Activated CD8-positive, alpha-beta T cell treated with anti-CD3 and anti-CD28 coated beads, Interleukin-2, amount 10 ng/mL, durations not matched to agents 7 days and 5 days (primary cell): ENCODE results near the gene VCL. TPM values are rescaled to one million over a fixed set of nuclear protein-coding genes. Genes with fewer than 3 reads are reported as not detected.

Source experiments
- ATAC-seq: fragments of 150-1000 bp; cut with Tn5 transposase; one replicate; pipeline ENCODE4 v1.10.0; 2021; ENCODE audit warnings: moderate library complexity
- CTCF ChIA-PET: fragments of 350-600 bp; sonication (Branson Sonifier 250); formaldehyde crosslinking; loops from one replicate; lab custom pipeline; 2021; ENCODE audit warnings: antibody characterized with exemption; lab: Charles Lee
- POLR2A ChIA-PET: fragments of 350-600 bp; sonication (Branson Sonifier 250); formaldehyde crosslinking; loops from one replicate; lab custom pipeline; 2021; ENCODE audit warnings: antibody characterized with exemption; lab: Charles Lee
- DNase-seq: peaks from one replicate; pipeline ENCODE4 v3.0.0-alpha.2; 2020
- H3K27ac Mint-ChIP-seq: one replicate; pipeline ENCODE4 v1.8.0; 2021; ENCODE audit warnings: mild to moderate bottlenecking, mixed read lengths
- H3K27me3 Mint-ChIP-seq: one replicate; pipeline ENCODE4 v1.8.0; 2021; ENCODE audit warnings: low read depth, mixed read lengths
- H3K36me3 Mint-ChIP-seq: one replicate; pipeline ENCODE4 v1.8.0; 2021; ENCODE audit warnings: low read depth, mixed read lengths
- H3K4me1 Mint-ChIP-seq: one replicate; pipeline ENCODE4 v1.8.0; 2021; ENCODE audit warnings: low read depth, mixed read lengths
- H3K4me3 Mint-ChIP-seq: one replicate; pipeline ENCODE4 v1.8.0; 2021; ENCODE audit warnings: mild to moderate bottlenecking, mixed read lengths
- H3K9me3 Mint-ChIP-seq: one replicate; pipeline ENCODE4 v1.8.0; 2022; ENCODE audit warnings: mixed read lengths; ENCODE audit not compliant: insufficient read depth
- total RNA-seq, 2 experiments: library from RNA; stranded (reverse); gene quantifications; one replicate each; pipeline ENCODE4 v1.2.3, GENCODE V29; 2021

Gene VCL
- total RNA-seq, 2 experiments from 2014 or later: 31.2 to 33.2 TPM

DNA sequence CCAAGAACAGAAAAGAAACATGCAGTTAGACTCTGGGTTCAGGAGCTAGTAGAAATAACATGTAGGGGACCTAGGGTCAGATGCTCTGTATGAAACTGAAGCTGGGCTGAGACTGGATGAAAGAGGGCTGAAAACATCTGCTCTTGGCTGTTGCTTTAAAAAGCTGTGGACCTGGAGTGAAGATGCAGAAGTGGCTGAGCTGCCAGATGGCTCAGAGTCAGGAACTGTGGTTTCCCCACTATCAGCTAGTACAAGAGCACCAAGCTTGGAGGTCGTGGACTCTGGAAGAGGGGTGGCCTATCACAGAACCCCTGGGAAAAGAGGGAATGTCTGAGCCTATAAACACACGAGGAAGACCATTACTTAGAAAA is 159.0 kb downstream of the VCL start:
- Mint-ChIP-seq H3K9me3 (no peaks in the 10 kb centered on the region), H3K4me1 (peaks cover 20% of the 10 kb centered on the region), H3K27ac (no peak overlapping the region), H3K4me3 (no peak overlapping the region), H3K36me3 (no peaks in the 10 kb centered on the region), H3K27me3 (no peaks in the 10 kb centered on the region)
- no peak for DNase-seq
- ATAC-seq: no peak
- ChIA-PET POLR2A (interaction anchor here (1.1 kb wide), 1 partner anchor 20 kb away, joined by 3 read pairs; no protein-coding TSS in a partner anchor), CTCF (interaction anchor here (1.2 to 2.7 kb wide), 3 partner anchors 11 to 88 kb away, joined by 3 to 11 read pairs (median 4); no protein-coding TSS in a partner anchor)

DNA sequence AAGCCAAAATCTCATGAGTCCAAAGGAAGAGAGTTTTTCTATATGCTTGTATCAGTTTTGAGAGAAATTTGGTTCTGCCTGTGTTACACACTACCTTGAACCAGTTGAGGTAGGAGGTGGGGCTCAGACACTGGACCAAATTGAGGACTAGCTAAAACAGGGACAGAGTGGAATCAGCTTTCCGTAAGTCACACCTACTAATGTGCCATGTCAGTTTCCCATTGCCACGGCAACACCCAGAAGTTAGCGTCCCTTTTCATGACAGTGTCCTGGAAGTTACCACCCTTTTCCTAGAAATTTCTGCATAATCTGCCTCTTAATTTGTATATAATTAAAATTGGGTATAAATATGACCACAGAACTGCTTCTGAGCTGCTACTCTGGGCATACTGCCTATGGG is 162.1 kb downstream of the VCL start:
- DNase-seq (no peak), ATAC-seq (no peak)
- POLR2A ChIA-PET: no interaction called here
- Mint-ChIP-seq H3K9me3 (no peaks in the 10 kb centered on the region), H3K36me3 (peaks cover 2% of the 10 kb centered on the region), H3K27me3 (no peaks in the 10 kb centered on the region), H3K27ac (no peak overlapping the region), H3K4me3 (no peak overlapping the region), H3K4me1 (peaks cover 17% of the 10 kb centered on the region)
- CTCF ChIA-PET: no interaction called here

DNA sequence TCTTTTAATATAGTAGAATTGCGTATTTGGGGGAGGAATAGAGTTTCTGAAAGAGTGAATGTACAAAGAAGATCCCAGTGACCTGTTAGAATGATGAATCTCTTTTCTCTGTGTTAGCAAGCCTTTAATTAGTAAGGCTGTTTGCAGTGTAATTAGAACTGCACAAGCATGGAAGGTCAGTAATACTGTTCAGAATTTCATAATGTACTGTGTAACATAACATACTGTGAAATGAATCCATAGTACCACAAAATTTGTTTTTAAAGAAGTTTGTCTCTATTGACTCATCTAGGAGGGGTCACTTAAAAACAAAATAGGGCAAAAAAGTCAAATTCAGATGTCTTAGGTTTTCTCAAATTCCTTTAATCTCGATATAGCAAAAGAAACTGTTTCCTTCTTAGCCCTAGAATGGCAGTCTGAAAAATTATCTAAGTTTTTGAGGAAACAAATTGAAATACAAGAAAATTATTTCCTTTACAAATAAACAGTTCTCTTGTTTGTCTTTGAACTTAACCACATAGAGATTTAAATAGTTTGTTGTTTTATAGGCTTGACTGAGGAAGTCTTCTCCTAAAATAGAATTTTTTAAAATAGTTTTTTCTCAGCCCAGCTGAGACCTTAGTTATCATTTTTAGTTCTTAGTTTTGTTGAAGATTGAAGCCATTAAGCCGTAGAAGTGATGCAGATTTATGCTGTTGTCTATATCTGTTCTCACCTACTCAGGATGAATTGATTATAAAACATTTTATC is 165.6 kb downstream of the VCL start:
- Mint-ChIP-seq H3K4me1 (peaks cover 20% of the 10 kb centered on the region), H3K36me3 (peaks cover 2% of the 10 kb centered on the region), H3K4me3 (no peak overlapping the region), H3K27ac (no peak overlapping the region), H3K9me3 (no peaks in the 10 kb centered on the region), H3K27me3 (no peaks in the 10 kb centered on the region)
- ChIA-PET POLR2A (no interaction called here), CTCF (interaction anchor here (0.6 to 1.1 kb wide), 2 partner anchors 13 to 663 kb away, joined by 3 to 7 read pairs; partner anchors contain the start of genes ADK and AP3M1)
- DNase-seq (no peak), ATAC-seq (no peak)

DNA sequence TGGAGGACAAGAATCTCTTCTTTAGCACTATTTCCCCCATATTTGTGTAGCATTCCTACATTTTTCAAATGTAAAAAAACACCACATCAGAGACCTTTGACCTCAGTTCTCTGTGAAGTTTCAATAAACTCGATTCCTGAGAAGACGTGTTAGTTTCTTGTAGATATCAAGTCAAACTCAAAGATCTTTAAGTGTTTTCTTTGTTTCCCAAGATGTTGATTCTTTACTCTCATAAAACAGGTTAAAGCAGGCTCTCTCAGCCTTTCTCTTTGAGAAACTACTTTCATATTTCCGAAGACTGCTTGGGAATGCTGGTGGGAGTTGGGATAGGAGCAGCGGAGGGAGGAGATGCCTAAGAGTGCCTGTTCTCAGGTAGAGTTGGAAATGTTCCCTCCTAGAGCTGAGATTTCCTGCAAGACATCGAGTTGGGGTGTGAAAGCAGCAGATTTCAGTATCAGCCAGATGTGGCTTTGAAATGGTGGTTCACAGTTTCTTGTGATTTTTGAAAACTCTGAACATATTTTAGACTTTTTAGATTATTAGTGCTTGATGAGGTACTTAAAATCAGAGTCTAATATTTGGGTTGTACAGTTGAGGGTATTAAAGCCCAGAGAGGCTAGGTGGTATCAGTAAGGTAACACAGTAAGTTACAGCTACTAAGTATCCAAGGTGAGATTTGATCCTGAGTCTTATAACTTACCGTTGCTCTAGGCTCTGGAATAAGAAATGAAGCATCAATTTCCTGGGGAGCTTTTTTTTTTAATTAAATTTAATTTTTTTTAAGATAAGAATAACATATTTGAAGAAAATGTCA is 167.0 kb downstream of the VCL start:
- ATAC-seq (no peak), DNase-seq (no peak)
- H3K27me3 Mint-ChIP-seq: no peaks in the 10 kb centered on the region
- POLR2A ChIA-PET: interaction anchor here (1.0 kb wide), 2 partner anchors 13 to 15 kb away, joined by 3 to 6 read pairs; no protein-coding TSS in a partner anchor
- no peak overlapping the region for H3K27ac Mint-ChIP-seq
- no peaks in the 10 kb centered on the region for H3K9me3 Mint-ChIP-seq
- no peak overlapping the region for H3K4me3 Mint-ChIP-seq
- peaks cover 2% of the 10 kb centered on the region for H3K36me3 Mint-ChIP-seq
- peaks cover 33% of the 10 kb centered on the region for H3K4me1 Mint-ChIP-seq
- CTCF ChIA-PET: interaction anchor here (1.2 to 1.5 kb wide), 4 partner anchors 14 to 224 kb away, joined by 4 read pairs; partner anchors contain the start of gene ADK

DNA sequence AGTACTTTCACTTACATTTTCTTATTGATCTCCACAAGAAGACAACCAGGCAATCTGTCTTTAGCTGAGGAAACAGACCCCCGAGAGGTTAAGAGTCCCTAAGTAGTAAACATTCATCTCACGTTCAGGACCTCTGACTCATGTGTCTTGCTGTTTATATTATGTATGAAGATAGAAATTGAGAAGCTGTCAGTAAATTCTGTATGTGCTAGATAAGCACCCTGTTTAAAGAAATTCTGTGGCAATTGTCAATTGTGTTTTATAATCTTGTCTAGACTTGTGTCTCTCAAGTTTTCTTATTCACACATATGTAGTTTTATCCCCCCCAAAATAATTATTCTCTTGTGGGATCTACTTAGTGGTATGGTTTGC is 167.6 kb downstream of the VCL start:
- Mint-ChIP-seq H3K27me3 (no peaks in the 10 kb centered on the region), H3K4me3 (no peak overlapping the region), H3K27ac (no peak overlapping the region), H3K9me3 (no peaks in the 10 kb centered on the region), H3K36me3 (peaks cover 2% of the 10 kb centered on the region), H3K4me1 (peaks cover 33% of the 10 kb centered on the region)
- ChIA-PET POLR2A (interaction anchor here (1.0 to 1.3 kb wide), 3 partner anchors 11 to 15 kb away, joined by 3 to 6 read pairs (median 4); no protein-coding TSS in a partner anchor), CTCF (interaction anchor here (1.2 to 1.5 kb wide), 4 partner anchors 14 to 225 kb away, joined by 4 read pairs; partner anchors contain the start of gene ADK)
- ATAC-seq (no peak), DNase-seq (no peak)

DNA sequence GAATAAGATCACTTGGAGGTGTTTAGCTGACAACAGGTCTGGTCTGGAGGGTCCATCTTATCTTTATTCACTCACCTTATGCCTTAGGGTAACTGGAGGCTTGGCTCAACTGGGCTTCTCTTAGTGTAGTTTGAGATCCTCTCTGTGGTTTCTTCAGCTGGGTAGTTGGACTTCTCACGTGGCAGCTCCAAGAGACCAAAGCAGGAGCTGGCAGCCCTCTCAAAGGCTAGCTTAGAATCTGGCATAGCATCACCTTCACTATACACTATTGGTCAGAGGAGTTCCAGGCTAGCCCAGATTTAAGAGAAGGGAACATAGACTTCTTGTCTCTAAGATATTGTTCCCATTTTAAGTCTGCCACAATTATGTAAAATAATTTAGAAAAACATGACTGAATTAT is 169.5 kb downstream of the VCL start:
- POLR2A ChIA-PET: interaction anchor here (0.9 to 2.5 kb wide), 3 partner anchors 9 to 17 kb away, joined by 3 to 10 read pairs (median 5); partner anchors contain the start of genes ADK and AP3M1
- DNase-seq (no peak), ATAC-seq (no peak)
- CTCF ChIA-PET: interaction anchor here (1.4 to 2.0 kb wide), 3 partner anchors 10 to 67 kb away, joined by 4 to 11 read pairs (median 4); no protein-coding TSS in a partner anchor
- Mint-ChIP-seq H3K9me3 (no peaks in the 10 kb centered on the region), H3K4me1 (peaks cover 35% of the 10 kb centered on the region), H3K36me3 (peaks cover 3% of the 10 kb centered on the region), H3K27me3 (no peaks in the 10 kb centered on the region), H3K4me3 (no peak overlapping the region), H3K27ac (no peak overlapping the region)

Other genes starting within 250 kb of the VCL start
- 10 to 100 TPM; 33.0 to 35.3 TPM for gene CHCHD1, start 216.1 kb upstream of the VCL start, total RNA-seq
- 10 to 100 TPM; 58.3 to 69.3 TPM for gene ZSWIM8, start 212.5 kb upstream of the VCL start, total RNA-seq
- 10 to 100 TPM; 60.7 to 61.1 TPM for gene NDST2, start 186.5 kb upstream of the VCL start, total RNA-seq
- gene CAMK2G, start 123.6 kb upstream of the VCL start, total RNA-seq: 10 to 100 TPM; 43.2 to 48.4 TPM
- gene PLAU, start 87.0 kb upstream of the VCL start, total RNA-seq: 1 to 10 TPM; 1.1 to 1.6 TPM
- 10 to 100 TPM; 44.2 to 49.1 TPM for gene AP3M1, start 152.7 kb downstream of the VCL start, total RNA-seq
- 10 to 100 TPM; 40.2 to 42.1 TPM for gene ADK, start 153.1 kb downstream of the VCL start, total RNA-seq